K562 (cell line): ENCODE data around the gene SHISA7. TPM values are rescaled to one million over a fixed set of nuclear protein-coding genes. Genes with fewer than 3 reads are reported as not detected.

Source experiments
- ATAC-seq: fragments of 200-7000 bp; cut with Tn5 transposase; 3 replicates; pipeline ENCODE4 v1.9.1; 2020; ENCODE audit warnings: moderate library complexity
- BruUV-seq: library from RNA; stranded (reverse); fragments of 400-500 nt; replicated peaks from 2 replicates; lab custom pipeline; 2021; lab: Mats Ljungman, UMichigan
- CTCF ChIA-PET: fragments of 300-600 bp; formaldehyde crosslinking; extraction: SDS; loops from one replicate; lab custom pipeline; 2021; ENCODE audit warnings: low intra/inter-chr PET ratio; lab: Yijun Ruan, JAX
- POLR2A ChIA-PET: fragments of 300-600, 350-650 bp; sonication (Branson Sonifier 250); formaldehyde crosslinking; extraction: SDS; loops from one replicate; lab custom pipeline; 2021; ENCODE audit warnings: antibody characterized with exemption, inconsistent platforms; lab: Yijun Ruan, JAX
- DNase-seq, 4 experiments: peaks; one replicate each; pipeline versions ENCODE4 v3.0.0 to v3.0.0-alpha.2; 2011 to 2018; ENCODE audit warnings: low spot score in 3 of 4, mixed read lengths in 3 of 4; ENCODE audit errors: extremely low read depth in 1 of 4
- FAIRE-seq: peaks from 2 replicates; lab custom pipeline; 2011; peaks lifted over from hg19 to GRCh38; lab: Jason Lieb, UNC
- H2AFZ ChIP-seq: 2 replicates; pipeline ENCODE4 v1.6.0; 2011; ENCODE audit warnings: low read depth, low read length, control low read depth, inconsistent platforms
- H3K27ac ChIP-seq: fragments of 200-600 bp; 3 replicates; pipeline ENCODE4 v1.8.0; 2011; ENCODE audit warnings: low read depth, mild to moderate bottlenecking, control low read depth, inconsistent platforms, low read length, moderate library complexity, mixed read lengths; ENCODE audit errors: extremely low read depth
- H3K27me3 ChIP-seq, 2 experiments: fragments of 300-600 bp in 1 of 2; 2 replicates in 1 of 2; 3 replicates in 1 of 2; pipeline versions ENCODE4 v1.6.0 to v1.8.0; 2011; ENCODE audit warnings: inconsistent platforms in 2 of 2, low read length in 2 of 2, mild to moderate bottlenecking in 1 of 2, mixed read lengths in 1 of 2, moderate library complexity in 1 of 2; ENCODE audit not compliant: control insufficient read depth in 2 of 2, insufficient read depth in 2 of 2
- H3K36me3 ChIP-seq: fragments of 300-600 bp; 3 replicates; pipeline ENCODE4 v1.8.0; 2011; ENCODE audit warnings: mild to moderate bottlenecking, low read length, inconsistent platforms; ENCODE audit not compliant: control insufficient read depth, insufficient read depth
- H3K4me1 ChIP-seq, 2 experiments: fragments of 200-600 bp in 1 of 2; replicated peaks in 1 of 2; 2 replicates in 1 of 2; 3 replicates in 1 of 2; pipeline versions ENCODE4 v1.5.1 to v1.8.0; 2011; ENCODE audit warnings: inconsistent platforms in 2 of 2, low read length in 2 of 2, mild to moderate bottlenecking in 1 of 2, mixed read lengths in 1 of 2, moderate library complexity in 1 of 2; ENCODE audit not compliant: control insufficient read depth in 2 of 2, insufficient read depth in 2 of 2
- H3K4me2 ChIP-seq: 2 replicates; pipeline ENCODE4 v1.6.1; 2011; ENCODE audit warnings: low read length, control low read depth, inconsistent platforms, mixed read lengths; ENCODE audit not compliant: insufficient read depth
- H3K4me3 ChIP-seq: fragments of 200-600 bp; sonication (generic), shearing (Covaris generic); 2 replicates; pipeline ENCODE4 v1.5.1; 2016; ENCODE audit warnings: control low read depth, inconsistent platforms
- H3K79me2 ChIP-seq: fragments of 200-600 bp; 3 replicates; pipeline ENCODE4 v1.8.0; 2011; ENCODE audit warnings: low read length, inconsistent platforms; ENCODE audit not compliant: control insufficient read depth, insufficient read depth
- H3K9ac ChIP-seq, 2 experiments: 2 replicates each; pipeline versions ENCODE4 v1.6.0 to v1.6.1; 2011; ENCODE audit warnings: low read depth in 2 of 2, low read length in 2 of 2, control low read depth in 1 of 2, inconsistent platforms in 1 of 2, mild to moderate bottlenecking in 1 of 2, mixed read lengths in 1 of 2; ENCODE audit not compliant: insufficient read depth in 1 of 2
- H3K9me1 ChIP-seq: one replicate; pipeline ENCODE4 v1.6.0; 2011; ENCODE audit warnings: inconsistent platforms, mild to moderate bottlenecking, low read length, moderate library complexity; ENCODE audit not compliant: control insufficient read depth, insufficient read depth
- H3K9me3 ChIP-seq: replicated peaks from 2 replicates; pipeline ENCODE4 v1.5.1; 2011; ENCODE audit warnings: low read depth, low read length, inconsistent platforms; ENCODE audit not compliant: control insufficient read depth, insufficient read depth
- H4K20me1 ChIP-seq: replicated peaks from 2 replicates; pipeline ENCODE4 v1.6.1; 2011; ENCODE audit warnings: low read length, inconsistent platforms, mixed read lengths; ENCODE audit not compliant: control insufficient read depth, insufficient read depth
- BCOR ChIP-seq: fragments of 450-650 bp; IDR thresholded peaks from 2 replicates; pipeline ENCODE4 v1.6.1; 2016
- BHLHE40 ChIP-seq: IDR thresholded peaks from 2 replicates; pipeline ENCODE4 v1.6.1; 2011; ENCODE audit warnings: low read length, improper control_type of control experiment
- HDAC3 ChIP-seq: fragments of 450-650 bp; IDR thresholded peaks from 2 replicates; pipeline ENCODE4 v1.6.1; 2018; ENCODE audit warnings: borderline replicate concordance, mild to moderate bottlenecking, moderate library complexity; ENCODE audit not compliant: partially characterized antibody
- HNRNPK ChIP-seq: fragments of 200-400 bp; formaldehyde crosslinking; IDR thresholded peaks from one replicate; pipeline ENCODE4 v1.6.1; 2018; ENCODE audit warnings: mild to moderate bottlenecking, low read depth, low read length; ENCODE audit not compliant: poor library complexity, severe bottlenecking
- NEUROD1 ChIP-seq: fragments of 150-350 bp; IDR thresholded peaks from 2 replicates; pipeline ENCODE4 v1.6.1; 2014; ENCODE audit warnings: borderline replicate concordance, low read length, low read depth; ENCODE audit not compliant: partially characterized antibody
- SRSF9 ChIP-seq: fragments of 200-400 bp; formaldehyde crosslinking; IDR thresholded peaks from 2 replicates; pipeline ENCODE4 v1.6.1; 2017; ENCODE audit warnings: low read depth, low read length, borderline replicate concordance
- TCF7 ChIP-seq: sonication (generic); IDR thresholded peaks from 2 replicates; pipeline ENCODE4 v1.6.1; 2016; ENCODE audit warnings: antibody characterized with exemption, borderline replicate concordance
- ZFP36 ChIP-seq: fragments of 150-350 bp; IDR thresholded peaks from 2 replicates; pipeline ENCODE4 v1.6.1; 2018; ENCODE audit warnings: low read length, low read depth; ENCODE audit not compliant: partially characterized antibody
- ZNF121 ChIP-seq: sonication (generic); formaldehyde crosslinking; conservative IDR thresholded peaks from 2 replicates; pipeline ENCODE4 v1.8.0; 2022; ENCODE audit warnings: missing genetic modification reagents
- ZNF140 ChIP-seq: fragments of 250-450 bp; sonication (Bioruptor Pico); IDR thresholded peaks from 2 replicates; pipeline ENCODE4 v1.8.0; 2021; ENCODE audit warnings: moderate library complexity, mild to moderate bottlenecking, inconsistent platforms
- ZNF717 ChIP-seq: fragments of 250-450 bp; sonication (Bioruptor Pico); IDR thresholded peaks from 2 replicates; pipeline ENCODE4 v1.5.0; 2021
- WGBS: fragments of 100-300 bp; shearing (Covaris generic); methylation state at CpG from one replicate; pipeline ENCODE4 v1.1.6; 2016; ENCODE audit warnings: low coverage, mixed read lengths; ENCODE audit not compliant: insufficient coverage; ENCODE audit errors: missing lambda C conversion rate; 5-methylcytosine and 5-hydroxymethylcytosine counted together
- in situ Hi-C: fragments of 300-500 bp; cut with MboI; formaldehyde crosslinking; loops from 4 replicates; pipeline ENCODE4 v1.15.0; 2018; ENCODE audit warnings: inconsistent platforms, mixed read lengths
- intact Hi-C: fragments of 100-400 bp; cut with micrococcal nuclease; formaldehyde crosslinking; loops from 2 replicates; pipeline ENCODE4 v1.14.2; 2022
- polyA plus RNA-seq, 8 experiments: library from polyadenylated mRNA; depleted of rRNA in 4 of 8; stranded (reverse) in 5 of 8; unstranded in 3 of 8; fragments of >200 nt; fragmentation: Nextera tagmentation in 2 of 8; fragmentation: Illumina TruSeq in 1 of 8; extraction: Ambion mirVana in 2 of 8; extraction: Trizol in 1 of 8; gene quantifications; 2 replicates each; pipeline versions ENCODE4 v1.2.1 to v1.2.3, GENCODE V29; 2011 to 2014; ENCODE audit warnings: inconsistent platforms in 1 of 8, missing spikeins in 1 of 8
- total RNA-seq, 7 experiments: library from RNA; depleted of rRNA in 6 of 7; stranded (reverse); fragments of >200 nt in 6 of 7; fragmentation: Illumina TruSeq in 2 of 7; extraction: Trizol in 2 of 7; gene quantifications; 2 replicates each; pipeline versions ENCODE4 v1.2.1 to v1.2.3, GENCODE V29; 2011 to 2021; ENCODE audit warnings: low replicate concordance in 1 of 7
- TF ChIP-seq, protein P1 (sequence below): fragments of 250-450 bp; sonication (Bioruptor Pico); IDR thresholded peaks from 2 replicates; pipeline ENCODE4 v1.5.0; 2021; ENCODE audit warnings: mild to moderate bottlenecking, moderate library complexity
- TF ChIP-seq, protein P2 (sequence below): sonication (generic); formaldehyde crosslinking; IDR thresholded peaks from 2 replicates; pipeline ENCODE4 v1.9.0; 2022; ENCODE audit warnings: mild to moderate bottlenecking, missing genetic modification reagents

SHISA7 gene
- total and polyA plus RNA-seq, 9 of the 15 experiments (the other 6 are each of a cell fraction or from before 2014, with no cell fraction given): 0.01 to 0.40 (median 0.07) TPM

DNA sequence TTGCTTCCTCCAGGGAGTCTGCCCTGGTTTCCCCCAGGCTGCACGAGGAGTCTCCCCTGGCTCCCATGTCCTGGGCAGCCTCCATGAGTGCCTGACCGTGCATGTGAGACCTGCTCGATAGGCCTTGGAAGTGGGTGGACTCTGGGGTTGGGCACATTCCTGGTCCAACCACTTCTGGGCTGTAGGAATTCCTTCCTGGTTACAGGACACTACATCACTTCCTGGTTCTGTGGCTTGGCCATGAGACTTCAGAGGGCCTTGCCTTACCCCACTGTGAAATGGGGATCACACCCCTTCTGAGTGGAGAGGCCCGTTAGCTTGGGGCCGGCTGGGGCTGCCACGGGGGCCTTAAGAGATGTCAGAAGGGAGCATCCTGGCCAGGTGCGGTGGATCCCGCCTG, 29.4 kb upstream of the SHISA7 start:
- no peak overlapping the region for H3K4me2 ChIP-seq
- 79% methylated on average over 8 of the region's 8 CpGs for WGBS
- intact Hi-C loops: no loop called here
- no TSS peak for BruUV-seq
- H3K27ac ChIP-seq: no peak overlapping the region
- no peak overlapping the region for H3K4me3 ChIP-seq
- in situ Hi-C loops: no loop called here
- DNase-seq (no peak), ATAC-seq (no peak), FAIRE-seq (no peak)
- H3K27me3 ChIP-seq: no peaks in the 10 kb centered on the region
- no peaks in the 10 kb centered on the region for H3K9me3 ChIP-seq
- CTCF ChIA-PET: no interaction called here
- peak overlapping the region in 1 of 2 experiments; percentile 55; a peak in 1 of 4 replicates for H3K9ac ChIP-seq
- H2AFZ ChIP-seq: no peak overlapping the region
- H3K36me3 ChIP-seq: no peaks in the 10 kb centered on the region; the same call in 2 of the 3 replicates
- no peaks in the 10 kb centered on the region for H3K79me2 ChIP-seq
- peak; percentile 48; the same call in 1 of the 2 replicates for TF ChIP-seq BCOR
- peak; percentile 78 for TF ChIP-seq ZFP36
- no peak for TF ChIP-seq SRSF9
- no peak for TF ChIP-seq NEUROD1
- no peaks in the 10 kb centered on the region for H4K20me1 ChIP-seq
- H3K4me1 ChIP-seq: peaks cover 27 to 42% of the 10 kb centered on the region in 2 experiments
- H3K9me1 ChIP-seq: no peaks in the 10 kb centered on the region
- POLR2A ChIA-PET: no interaction called here

DNA sequence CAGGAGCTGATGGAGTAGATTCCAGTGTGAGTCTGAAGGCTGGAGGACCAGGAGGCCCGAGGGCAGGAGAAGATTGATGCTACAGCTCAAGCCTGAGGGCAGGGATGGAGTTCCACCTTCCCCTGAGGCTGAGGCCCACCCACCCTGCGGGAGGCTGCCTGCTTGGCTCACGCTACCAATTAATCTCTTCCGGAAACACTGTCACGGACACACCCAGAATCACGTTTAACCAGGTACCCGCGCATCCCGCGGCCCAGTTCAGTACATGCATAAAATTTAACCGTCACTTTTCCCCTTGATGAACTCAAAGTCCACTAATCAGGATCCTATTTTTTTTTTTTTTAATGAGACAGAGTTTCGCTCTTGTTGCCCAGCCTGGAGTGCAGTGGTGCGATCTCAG, 28.2 kb upstream of the SHISA7 start:
- no peak for ATAC-seq
- no peak for DNase-seq
- no peak for FAIRE-seq
- Histone ChIP-seq H4K20me1 (no peaks in the 10 kb centered on the region), H3K4me3 (no peak overlapping the region), H3K79me2 (no peaks in the 10 kb centered on the region), H2AFZ (no peak overlapping the region), H3K9me1 (no peaks in the 10 kb centered on the region), H3K27ac (no peak overlapping the region), H3K27me3 (no peaks in the 10 kb centered on the region), H3K9ac (0 out of 4 replicates have a peak overlapping the region, but pooled peaks of 1 of the 2 experiments have one; percentile 10), H3K36me3 (no peaks in the 10 kb centered on the region; the same call in 2 of the 3 replicates), H3K9me3 (no peaks in the 10 kb centered on the region), H3K4me1 (peaks cover 35 to 49% of the 10 kb centered on the region in 2 experiments), H3K4me2 (no peak overlapping the region)
- ChIA-PET CTCF (no interaction called here), POLR2A (interaction anchor here (0.6 kb wide), 1 partner anchor 38 kb away, joined by 3 read pairs; no protein-coding TSS in a partner anchor)
- intact Hi-C loops (no loop called here), in situ Hi-C loops (no loop called here)
- WGBS: 65% methylated on average over 13 of the region's 13 CpGs
- no TSS peak for BruUV-seq
- TF ChIP-seq ZNF121 (no peak), BHLHE40 (no peak), ZNF140 (no peak), HNRNPK (no peak), HDAC3 (no peak), TCF7 (no peak), ZNF717 (CRISPR knock-in tag) (no peak)
- TF ChIP-seq, protein P1, sequence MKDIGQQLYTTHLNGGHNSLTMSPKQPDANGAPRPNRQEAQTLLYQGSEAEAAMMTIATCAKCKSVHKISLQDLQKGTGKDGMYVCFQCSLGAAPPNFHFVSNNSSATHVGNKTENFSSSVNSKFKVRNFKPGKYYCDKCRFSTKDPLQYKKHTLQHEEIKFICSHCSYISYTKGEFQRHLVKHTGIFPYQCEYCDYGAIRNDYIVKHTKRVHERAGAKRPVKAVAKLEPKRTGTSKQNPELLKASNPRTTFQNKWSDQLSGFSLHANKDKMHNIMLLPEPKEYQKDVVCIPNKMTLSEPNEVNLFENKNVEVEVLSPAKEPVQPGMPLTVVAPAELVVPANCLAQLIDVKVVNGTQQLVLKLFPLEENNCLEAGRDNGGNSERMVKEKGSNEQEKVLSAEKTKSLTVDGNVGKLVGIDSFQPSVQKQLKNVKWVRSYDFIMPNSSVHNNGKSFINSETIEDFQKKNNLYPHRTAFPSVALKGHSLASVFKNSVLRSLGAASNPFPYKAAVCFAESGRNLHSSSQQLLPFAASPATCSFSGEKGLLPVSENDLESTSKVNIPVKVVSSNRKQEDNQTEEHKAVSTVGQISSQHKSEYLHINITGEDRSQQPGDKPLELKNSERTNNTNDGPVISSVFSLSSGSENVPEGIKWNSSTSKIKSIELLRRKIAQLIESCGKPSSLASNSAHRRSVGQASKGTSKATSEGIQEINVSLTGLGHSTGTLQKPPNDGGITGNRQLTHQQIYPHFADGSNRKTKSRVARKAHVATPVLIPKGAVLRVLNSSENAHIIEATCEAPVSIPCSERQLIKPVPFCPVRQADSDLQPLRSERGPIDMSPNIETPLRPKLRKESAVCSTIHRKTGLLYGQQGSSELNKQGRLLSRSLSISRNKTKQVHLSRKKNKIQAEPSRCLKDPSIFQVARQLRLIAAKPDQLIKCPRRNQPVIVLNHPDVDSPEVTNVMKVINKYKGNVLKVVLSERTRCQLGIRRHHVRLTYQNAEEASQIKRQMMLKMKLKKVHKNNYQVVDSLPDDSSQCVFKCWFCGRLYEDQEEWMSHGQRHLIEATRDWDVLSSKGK: no peak
- TF ChIP-seq, protein P2, sequence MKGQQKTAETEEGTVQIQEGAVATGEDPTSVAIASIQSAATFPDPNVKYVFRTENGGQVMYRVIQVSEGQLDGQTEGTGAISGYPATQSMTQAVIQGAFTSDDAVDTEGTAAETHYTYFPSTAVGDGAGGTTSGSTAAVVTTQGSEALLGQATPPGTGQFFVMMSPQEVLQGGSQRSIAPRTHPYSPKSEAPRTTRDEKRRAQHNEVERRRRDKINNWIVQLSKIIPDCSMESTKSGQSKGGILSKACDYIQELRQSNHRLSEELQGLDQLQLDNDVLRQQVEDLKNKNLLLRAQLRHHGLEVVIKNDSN (CRISPR knock-in tag): no peak
